KOPT-K1 (cell line): Measurements from ENCODE around the gene TSHZ1.

Source experiments
- H3K27ac ChIP-seq: fragments of 200-600 bp; sonication (generic); 2 replicates; pipeline ENCODE4 v1.5.1; 2016; ENCODE audit warnings: antibody characterized with exemption, mild to moderate bottlenecking, low read depth, low read length; ENCODE audit not compliant: poor library complexity, severe bottlenecking
- H3K36me3 ChIP-seq: fragments of 200-600 bp; sonication (generic); 2 replicates; pipeline ENCODE4 v1.5.1; 2017; ENCODE audit warnings: antibody characterized with exemption, mild to moderate bottlenecking, low read length, moderate library complexity; ENCODE audit not compliant: insufficient read depth
- H3K9me3 ChIP-seq: fragments of 200-600 bp; sonication (generic); 2 replicates; pipeline ENCODE4 v1.5.1; 2017; ENCODE audit warnings: antibody characterized with exemption, low read length, mild to moderate bottlenecking; ENCODE audit not compliant: insufficient read depth, poor library complexity, severe bottlenecking

The TSHZ1 gene

DNA sequence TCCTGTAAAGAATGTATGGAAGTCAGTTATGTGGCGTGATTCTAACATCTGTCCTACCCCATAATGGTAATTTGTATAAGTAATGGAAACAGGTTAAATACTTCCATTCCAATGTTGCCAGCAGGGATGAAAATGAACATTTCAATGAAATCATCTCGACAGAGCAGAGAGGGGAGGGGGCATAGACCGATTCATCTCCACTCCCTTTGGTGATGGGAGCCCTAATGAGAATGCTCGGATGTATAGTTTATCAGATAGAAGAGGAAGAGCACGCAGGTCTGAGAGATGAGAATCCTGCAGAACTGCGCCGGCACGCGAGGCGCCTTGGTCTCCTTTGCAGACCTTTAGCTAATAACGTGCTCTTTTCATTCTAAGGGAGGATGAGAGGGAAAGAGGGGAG is 61.4 kb downstream of the TSHZ1 start:
- no peaks in the 10 kb centered on the region for H3K9me3 ChIP-seq
- no peak overlapping the region for H3K27ac ChIP-seq
- H3K36me3 ChIP-seq, result no peaks in the 10 kb centered on the region

GRCh38 chr18:75273817-75274216 is 63.2 kb downstream of the TSHZ1 start:
- H3K27ac ChIP-seq, result no peak overlapping the region
- no peaks in the 10 kb centered on the region for H3K9me3 ChIP-seq
- H3K36me3 ChIP-seq, result no peaks in the 10 kb centered on the region

DNA sequence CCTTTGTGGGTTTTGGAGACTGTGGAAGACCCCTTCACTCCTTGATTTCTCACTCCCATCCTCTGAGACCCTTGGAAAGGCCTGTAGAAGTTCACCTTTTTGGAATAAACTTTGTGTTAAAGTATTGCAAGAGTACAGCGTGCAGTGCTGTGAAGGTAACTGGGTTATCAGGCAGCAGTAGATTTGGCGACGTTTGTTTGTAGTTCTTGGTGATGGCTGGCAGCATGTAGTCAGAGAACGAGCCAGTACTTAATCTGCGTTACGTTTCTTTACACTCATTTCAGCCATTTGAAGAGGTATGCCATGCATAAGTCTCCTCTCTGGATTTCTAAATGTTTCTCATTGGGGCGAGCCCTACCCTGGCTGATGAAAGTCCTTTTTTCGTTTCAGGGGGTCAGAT is 64.6 kb downstream of the TSHZ1 start:
- Histone ChIP-seq H3K27ac (no peak overlapping the region), H3K9me3 (no peaks in the 10 kb centered on the region), H3K36me3 (no peaks in the 10 kb centered on the region)

DNA sequence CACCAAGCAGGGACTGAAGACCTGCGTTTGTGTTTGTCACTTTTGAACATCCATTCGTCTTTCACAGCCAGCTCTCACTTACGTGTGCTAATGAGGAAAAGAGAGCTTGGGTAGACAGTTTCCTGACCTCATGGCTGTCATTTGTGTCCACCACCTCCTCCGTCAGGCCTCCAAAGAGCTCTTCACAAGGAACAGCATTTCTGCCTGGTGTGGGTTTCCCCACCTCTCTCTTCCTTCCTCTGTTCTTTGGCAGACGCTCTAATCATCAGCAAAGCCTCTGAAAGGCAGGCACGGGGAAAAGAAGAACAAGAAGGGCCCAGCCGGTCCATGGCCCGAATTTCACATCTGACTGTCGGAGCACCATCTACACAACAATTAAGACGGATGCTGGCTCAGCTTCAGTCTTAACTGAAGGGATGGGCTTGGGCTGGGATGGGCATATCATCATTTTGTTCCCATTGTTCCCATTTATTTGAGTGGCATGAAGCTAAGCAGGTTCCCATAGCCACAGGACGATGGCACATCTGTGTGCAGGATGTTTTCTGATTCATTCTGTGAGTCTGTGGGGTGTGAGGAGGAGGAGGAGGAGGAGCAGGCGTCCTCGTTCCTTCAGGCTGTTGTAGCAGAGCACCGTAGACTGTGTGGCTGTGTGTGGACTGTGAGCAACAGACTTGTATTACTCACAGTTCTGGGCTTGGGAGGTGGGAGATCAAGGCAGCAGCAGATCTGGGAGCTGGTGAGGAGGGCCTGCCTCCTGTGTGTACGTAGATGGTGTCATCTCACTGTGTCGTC is 66.4 kb downstream of the TSHZ1 start:
- Histone ChIP-seq H3K9me3 (no peaks in the 10 kb centered on the region), H3K36me3 (no peaks in the 10 kb centered on the region), H3K27ac (no peak overlapping the region)

GRCh38 chr18:75277610-75277928 is 67.0 kb downstream of the TSHZ1 start:
- H3K27ac ChIP-seq, result no peak overlapping the region
- H3K36me3 ChIP-seq, result no peaks in the 10 kb centered on the region
- no peaks in the 10 kb centered on the region for H3K9me3 ChIP-seq

GRCh38 chr18:75279381-75279780 is 68.8 kb downstream of the TSHZ1 start:
- Histone ChIP-seq H3K27ac (no peak overlapping the region), H3K36me3 (no peaks in the 10 kb centered on the region), H3K9me3 (no peaks in the 10 kb centered on the region)

DNA sequence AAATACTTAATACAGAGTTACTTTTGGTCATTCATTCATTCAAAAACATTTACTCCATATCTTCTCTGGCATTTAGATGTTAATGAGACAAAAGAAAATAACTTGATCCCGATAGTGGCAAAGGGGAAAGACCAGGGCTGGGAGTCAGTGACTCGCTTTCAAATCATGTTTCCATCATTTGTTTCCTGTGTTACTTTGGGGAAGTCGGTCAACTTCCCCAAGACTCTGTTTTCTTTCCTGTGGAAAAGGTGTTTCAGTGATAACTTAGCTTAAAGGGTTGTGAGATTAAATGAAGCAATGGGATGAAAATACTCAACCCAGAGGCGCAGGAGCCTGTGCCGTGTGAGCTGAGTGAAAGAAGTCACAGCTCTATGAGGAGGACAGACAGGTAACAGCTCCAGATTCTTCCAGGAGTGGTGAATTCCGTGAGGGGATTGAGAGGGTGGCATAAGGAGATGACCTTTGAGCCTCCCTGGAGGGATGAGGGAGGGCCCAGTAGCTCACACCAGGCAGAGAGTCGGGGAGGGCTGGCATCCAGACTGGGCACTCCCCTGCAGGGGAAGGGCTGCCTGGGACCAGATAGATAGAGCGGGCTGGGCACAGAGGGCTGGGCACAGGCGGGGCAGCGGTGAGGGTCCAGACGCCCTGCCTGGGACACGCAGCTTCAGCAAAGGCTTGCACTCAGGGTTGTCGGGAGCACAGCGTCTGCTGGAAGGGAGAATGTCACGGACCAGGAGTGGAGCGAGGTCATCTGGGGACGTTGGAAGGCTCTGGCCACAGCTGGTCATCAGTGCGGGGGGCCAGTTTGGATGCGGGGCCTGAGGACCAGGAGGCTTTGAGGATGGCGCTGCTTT is 70.1 kb downstream of the TSHZ1 start:
- no peaks in the 10 kb centered on the region for H3K36me3 ChIP-seq
- no peaks in the 10 kb centered on the region for H3K9me3 ChIP-seq
- no peak overlapping the region for H3K27ac ChIP-seq

DNA sequence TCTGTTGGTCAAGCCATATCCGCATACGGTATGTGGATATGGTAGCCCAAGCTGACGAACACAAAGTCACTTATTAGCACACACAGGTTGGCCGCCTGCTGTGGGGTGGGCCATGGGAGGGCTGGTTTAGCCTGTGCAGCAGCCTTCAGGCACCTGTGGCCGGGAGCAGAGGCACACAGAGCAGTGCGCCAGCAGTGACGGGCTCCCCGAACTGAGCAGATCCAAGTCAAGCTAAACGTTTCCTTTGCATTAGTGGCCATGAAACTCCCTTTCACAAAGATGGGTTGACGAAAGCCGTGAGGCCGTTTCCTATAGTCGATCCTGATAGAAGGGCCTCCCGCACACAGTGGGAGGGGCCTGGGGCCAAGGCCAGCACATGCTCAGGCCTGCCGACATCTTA is 72.1 kb downstream of the TSHZ1 start:
- Histone ChIP-seq H3K36me3 (peaks cover 18% of the 10 kb centered on the region; the same call in 1 of the 2 replicates), H3K9me3 (no peaks in the 10 kb centered on the region)

DNA sequence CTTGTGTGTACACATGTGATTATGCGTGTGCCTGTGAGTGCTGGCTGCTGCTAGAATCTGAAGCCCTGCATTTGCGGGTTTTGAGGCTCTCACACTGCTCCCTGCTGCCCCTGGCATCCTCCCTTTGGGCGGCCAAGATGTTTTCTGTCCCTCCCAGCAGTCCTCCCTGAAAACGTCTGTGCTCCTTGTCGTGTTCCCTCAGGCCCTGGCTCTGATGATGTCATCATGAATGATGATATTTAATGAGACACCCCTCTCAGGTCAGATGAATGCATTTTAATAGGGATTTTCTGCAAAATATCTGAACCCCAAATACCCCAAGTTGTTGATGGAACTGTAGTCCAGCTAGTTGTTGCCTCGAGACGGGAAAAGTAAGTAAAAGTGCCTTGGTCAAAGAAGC is 73.1 kb downstream of the TSHZ1 start:
- Histone ChIP-seq H3K27ac (no peak overlapping the region), H3K9me3 (no peaks in the 10 kb centered on the region), H3K36me3 (peaks cover 28% of the 10 kb centered on the region)

More for the DNA sequence above, 72.1 kb downstream of the TSHZ1 start:
- no peak overlapping the region for H3K27ac ChIP-seq

- no peak overlapping the region for H3K27ac ChIP-seq
- H3K36me3 ChIP-seq, result peaks cover 28% of the 10 kb centered on the region
- no peaks in the 10 kb centered on the region for H3K9me3 ChIP-seq
These were observed 74.0 kb downstream of the TSHZ1 start for GRCh38 chr18:75284566-75284965.

DNA sequence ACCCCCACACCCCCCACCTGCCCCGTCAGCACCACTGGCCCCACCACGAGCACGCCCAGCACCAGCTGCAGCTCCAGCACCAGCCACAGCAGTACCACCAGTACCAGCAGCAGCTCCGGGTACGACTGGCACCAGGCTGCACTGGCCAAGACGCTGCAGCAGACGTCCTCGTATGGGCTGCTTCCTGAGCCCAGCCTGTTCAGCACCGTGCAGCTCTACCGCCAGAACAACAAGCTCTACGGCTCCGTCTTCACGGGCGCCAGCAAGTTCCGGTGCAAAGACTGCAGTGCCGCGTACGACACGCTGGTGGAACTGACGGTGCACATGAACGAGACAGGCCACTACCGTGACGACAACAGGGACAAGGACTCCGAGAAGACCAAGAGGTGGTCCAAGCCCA is 75.3 kb downstream of the TSHZ1 start:
- H3K36me3 ChIP-seq, result peaks cover 28% of the 10 kb centered on the region
- H3K9me3 ChIP-seq, result no peaks in the 10 kb centered on the region
- H3K27ac ChIP-seq, result no peak overlapping the region

GRCh38 chr18:75287006-75287405 is 76.4 kb downstream of the TSHZ1 start:
- Histone ChIP-seq H3K27ac (no peak overlapping the region), H3K36me3 (peaks cover 28% of the 10 kb centered on the region), H3K9me3 (no peaks in the 10 kb centered on the region)

DNA sequence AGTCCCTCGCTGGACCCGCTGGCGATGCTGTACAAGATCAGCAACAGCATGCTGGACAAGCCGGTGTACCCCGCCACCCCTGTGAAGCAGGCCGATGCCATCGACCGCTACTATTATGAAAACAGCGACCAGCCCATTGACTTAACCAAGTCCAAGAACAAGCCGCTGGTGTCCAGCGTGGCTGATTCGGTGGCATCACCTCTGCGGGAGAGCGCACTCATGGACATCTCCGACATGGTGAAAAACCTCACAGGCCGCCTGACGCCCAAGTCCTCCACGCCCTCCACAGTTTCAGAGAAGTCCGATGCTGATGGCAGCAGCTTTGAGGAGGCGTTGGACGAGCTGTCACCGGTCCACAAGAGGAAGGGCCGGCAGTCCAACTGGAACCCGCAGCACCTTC is 77.1 kb downstream of the TSHZ1 start:
- Histone ChIP-seq H3K9me3 (no peaks in the 10 kb centered on the region), H3K36me3 (peaks cover 28% of the 10 kb centered on the region), H3K27ac (no peak overlapping the region)

DNA sequence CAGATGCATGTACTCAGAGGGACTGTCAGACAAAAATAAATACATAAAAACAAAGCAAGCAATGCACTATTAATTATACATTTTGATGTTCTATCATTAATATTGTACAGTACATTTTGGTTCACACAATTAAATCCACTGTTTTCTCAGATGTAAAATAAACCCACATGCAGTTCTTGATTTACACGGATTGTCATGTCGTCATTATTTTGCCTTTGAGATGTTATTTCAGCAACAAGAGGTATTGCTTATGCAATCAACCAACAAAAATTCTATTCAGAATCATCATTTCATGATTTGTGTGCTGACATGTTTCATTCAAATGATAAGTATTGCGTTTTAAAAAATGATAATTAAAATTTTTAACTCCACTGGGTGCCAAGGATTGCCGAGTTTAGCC is 79.2 kb downstream of the TSHZ1 start:
- no peak overlapping the region for H3K27ac ChIP-seq
- no peaks in the 10 kb centered on the region for H3K9me3 ChIP-seq
- H3K36me3 ChIP-seq, result peaks cover 28% of the 10 kb centered on the region

DNA sequence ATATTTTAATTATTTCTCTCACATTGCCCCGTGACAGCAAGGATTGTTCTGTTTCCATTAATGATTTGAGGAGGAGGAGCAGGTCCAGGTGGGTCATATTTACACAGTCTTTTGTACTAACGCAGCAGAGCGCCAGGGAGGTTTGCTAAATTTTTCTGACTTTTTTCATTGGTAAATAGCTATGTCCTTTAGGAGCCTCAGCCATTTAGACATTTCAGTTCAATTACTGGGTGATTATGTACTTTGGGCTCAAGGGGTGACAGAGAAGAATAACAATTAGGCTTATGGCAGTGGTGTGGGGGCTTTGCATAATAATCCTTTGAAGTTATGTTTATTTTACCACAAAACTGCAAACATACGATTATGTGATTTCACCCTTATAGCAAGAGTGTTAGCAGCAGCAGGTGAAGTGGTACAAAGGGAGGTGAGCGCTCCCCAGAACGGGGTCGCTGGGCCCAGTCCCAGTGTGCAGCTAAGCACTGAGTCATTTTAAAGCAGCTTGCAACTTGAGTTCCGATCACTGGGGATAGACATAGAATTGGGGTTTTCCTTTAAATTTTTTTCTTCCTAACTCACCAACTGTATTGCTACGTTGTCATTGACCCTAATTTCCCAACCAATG is 80.3 kb downstream of the TSHZ1 start:
- no peaks in the 10 kb centered on the region for H3K9me3 ChIP-seq
- peaks cover 28% of the 10 kb centered on the region for H3K36me3 ChIP-seq
- H3K27ac ChIP-seq, result no peak overlapping the region
